ENCODE data around the gene SHROOM2. TPM values are rescaled to one million over a fixed set of nuclear protein-coding genes. Genes with fewer than 3 reads are reported as not detected.

Gene SHROOM2
- polyA plus RNA-seq, 3 donors = 16.7 to 18.9 (median 16.8) TPM

- no peak for DNase-seq (ENCODE audit: low read depth in 3 of 3, low spot score in 2 of 3)
Measured at GRCh38 chrX:9888953-9889470, 102.8 kb downstream of the SHROOM2 start.

- DNase-seq (ENCODE audit: low read depth in 3 of 3, low spot score in 2 of 3) = no peak
Measured at GRCh38 chrX:9890681-9891091, 104.5 kb downstream of the SHROOM2 start.

- DNase-seq (ENCODE audit: low read depth in 3 of 3, low spot score in 2 of 3) = no peak
Measured at GRCh38 chrX:9895225-9895912, 109.1 kb downstream of the SHROOM2 start.

- no peak for DNase-seq (ENCODE audit: low read depth in 3 of 3, low spot score in 2 of 3)
Measured at GRCh38 chrX:9897761-9898161, 111.5 kb downstream of the SHROOM2 start.

GRCh38 chrX:9899640-9900111 is 113.4 kb downstream of the SHROOM2 start:
- no peak for DNase-seq (ENCODE audit: low read depth in 3 of 3, low spot score in 2 of 3)

GRCh38 chrX:9902656-9903055 is 116.4 kb downstream of the SHROOM2 start:
- no peak for DNase-seq (ENCODE audit: low read depth in 3 of 3, low spot score in 2 of 3)

GRCh38 chrX:9903146-9903545 is 116.9 kb downstream of the SHROOM2 start:
- DNase-seq (ENCODE audit: low read depth in 3 of 3, low spot score in 2 of 3) = no peak

- DNase-seq (ENCODE audit: low read depth in 3 of 3, low spot score in 2 of 3) = no peak
Measured at GRCh38 chrX:9905288-9905687, 119.1 kb downstream of the SHROOM2 start.

GRCh38 chrX:9905721-9906120 is 119.5 kb downstream of the SHROOM2 start:
- no peak for DNase-seq (ENCODE audit: low read depth in 3 of 3, low spot score in 2 of 3)

- DNase-seq (ENCODE audit: low read depth in 3 of 3, low spot score in 2 of 3) = no peak
Measured at GRCh38 chrX:9906919-9907318, 120.7 kb downstream of the SHROOM2 start.

- DNase-seq (ENCODE audit: low read depth in 3 of 3, low spot score in 2 of 3) = no peak
Measured at GRCh38 chrX:9907645-9908387, 121.6 kb downstream of the SHROOM2 start.

- DNase-seq (ENCODE audit: low read depth in 3 of 3, low spot score in 2 of 3) = no peak
Measured at GRCh38 chrX:9909254-9909653, 123.0 kb downstream of the SHROOM2 start.

GRCh38 chrX:9911487-9911886 is 125.3 kb downstream of the SHROOM2 start:
- no peak for DNase-seq (ENCODE audit: low read depth in 3 of 3, low spot score in 2 of 3)

- no peak for DNase-seq (ENCODE audit: low read depth in 3 of 3, low spot score in 2 of 3)
Measured at GRCh38 chrX:9912351-9913145, 126.3 kb downstream of the SHROOM2 start.

GRCh38 chrX:9913146-9913433 is 126.9 kb downstream of the SHROOM2 start:
- no peak for DNase-seq (ENCODE audit: low read depth in 3 of 3, low spot score in 2 of 3)

- no peak for DNase-seq (ENCODE audit: low read depth in 3 of 3, low spot score in 2 of 3)
Measured at GRCh38 chrX:9917861-9918260, 131.6 kb downstream of the SHROOM2 start.

GRCh38 chrX:9919632-9920172 is 133.5 kb downstream of the SHROOM2 start:
- no peak for DNase-seq (ENCODE audit: low read depth in 3 of 3, low spot score in 2 of 3)

- no peak for DNase-seq (ENCODE audit: low read depth in 3 of 3, low spot score in 2 of 3)
Measured at GRCh38 chrX:9921407-9921806, 135.2 kb downstream of the SHROOM2 start.

- DNase-seq (ENCODE audit: low read depth in 3 of 3, low spot score in 2 of 3) = no peak
Measured at GRCh38 chrX:9923357-9923756, 137.1 kb downstream of the SHROOM2 start.

GRCh38 chrX:9926002-9926401 is 139.8 kb downstream of the SHROOM2 start:
- DNase-seq (ENCODE audit: low read depth in 3 of 3, low spot score in 2 of 3) = no peak
